ENCODE measurements around the gene PIAS4.
A peak's percentile ranks its signal among the peaks of the same experiment; 100 is the strongest.
"Not testable (repeated sequence)": the region's sequence is repeated elsewhere in the genome, so short reads cannot be mapped to it uniquely, and the experiment has no call there.

The PIAS4 gene, protein sequence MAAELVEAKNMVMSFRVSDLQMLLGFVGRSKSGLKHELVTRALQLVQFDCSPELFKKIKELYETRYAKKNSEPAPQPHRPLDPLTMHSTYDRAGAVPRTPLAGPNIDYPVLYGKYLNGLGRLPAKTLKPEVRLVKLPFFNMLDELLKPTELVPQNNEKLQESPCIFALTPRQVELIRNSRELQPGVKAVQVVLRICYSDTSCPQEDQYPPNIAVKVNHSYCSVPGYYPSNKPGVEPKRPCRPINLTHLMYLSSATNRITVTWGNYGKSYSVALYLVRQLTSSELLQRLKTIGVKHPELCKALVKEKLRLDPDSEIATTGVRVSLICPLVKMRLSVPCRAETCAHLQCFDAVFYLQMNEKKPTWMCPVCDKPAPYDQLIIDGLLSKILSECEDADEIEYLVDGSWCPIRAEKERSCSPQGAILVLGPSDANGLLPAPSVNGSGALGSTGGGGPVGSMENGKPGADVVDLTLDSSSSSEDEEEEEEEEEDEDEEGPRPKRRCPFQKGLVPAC

DNA sequence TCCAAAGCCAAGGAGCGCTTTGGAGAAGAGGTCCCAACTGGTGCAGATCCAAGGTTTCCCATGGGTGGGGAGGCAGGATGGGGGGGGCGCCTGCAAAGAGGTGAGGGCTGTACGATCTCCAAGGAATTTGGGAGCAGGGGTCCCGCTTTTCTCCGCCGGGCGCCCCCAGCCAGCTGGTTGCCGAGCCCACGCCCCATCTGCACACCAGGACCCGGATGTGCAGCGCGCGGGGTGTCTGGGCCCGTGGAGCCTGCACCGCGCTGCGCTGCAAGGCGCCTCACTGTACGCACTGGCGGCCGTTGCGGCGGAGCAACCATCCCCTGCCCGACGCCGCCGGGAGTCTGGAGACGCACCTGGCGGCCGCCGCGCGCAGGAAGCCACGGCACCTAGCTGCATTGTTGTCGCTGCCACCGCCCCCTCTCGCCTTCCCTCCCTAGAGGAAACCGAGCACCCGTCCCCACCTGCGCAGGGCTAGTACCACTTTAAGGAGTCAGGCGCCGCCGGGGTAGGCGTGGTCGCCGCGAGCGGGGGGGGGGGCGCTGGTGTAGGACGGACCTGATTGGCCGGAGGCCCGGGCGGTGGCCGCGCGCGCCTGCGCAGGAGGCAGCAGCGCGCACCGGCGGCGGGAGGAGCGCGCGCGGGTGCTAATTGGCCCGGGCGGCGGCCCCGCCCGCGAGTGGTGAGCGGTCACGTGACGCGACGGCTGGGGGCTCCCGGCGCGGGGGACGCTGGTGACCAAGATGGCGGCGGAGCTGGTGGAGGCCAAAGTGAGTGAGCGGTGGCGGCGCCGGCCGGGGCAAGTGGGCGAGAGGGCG is at the start of gene PIAS4:
TSS of gene PIAS4 (plus strand) at position 716 of the 815 bp plus-strand sequence. CDS start at position 741, 25 bp downstream.
- DNase-seq: peak; percentile 96

DNA sequence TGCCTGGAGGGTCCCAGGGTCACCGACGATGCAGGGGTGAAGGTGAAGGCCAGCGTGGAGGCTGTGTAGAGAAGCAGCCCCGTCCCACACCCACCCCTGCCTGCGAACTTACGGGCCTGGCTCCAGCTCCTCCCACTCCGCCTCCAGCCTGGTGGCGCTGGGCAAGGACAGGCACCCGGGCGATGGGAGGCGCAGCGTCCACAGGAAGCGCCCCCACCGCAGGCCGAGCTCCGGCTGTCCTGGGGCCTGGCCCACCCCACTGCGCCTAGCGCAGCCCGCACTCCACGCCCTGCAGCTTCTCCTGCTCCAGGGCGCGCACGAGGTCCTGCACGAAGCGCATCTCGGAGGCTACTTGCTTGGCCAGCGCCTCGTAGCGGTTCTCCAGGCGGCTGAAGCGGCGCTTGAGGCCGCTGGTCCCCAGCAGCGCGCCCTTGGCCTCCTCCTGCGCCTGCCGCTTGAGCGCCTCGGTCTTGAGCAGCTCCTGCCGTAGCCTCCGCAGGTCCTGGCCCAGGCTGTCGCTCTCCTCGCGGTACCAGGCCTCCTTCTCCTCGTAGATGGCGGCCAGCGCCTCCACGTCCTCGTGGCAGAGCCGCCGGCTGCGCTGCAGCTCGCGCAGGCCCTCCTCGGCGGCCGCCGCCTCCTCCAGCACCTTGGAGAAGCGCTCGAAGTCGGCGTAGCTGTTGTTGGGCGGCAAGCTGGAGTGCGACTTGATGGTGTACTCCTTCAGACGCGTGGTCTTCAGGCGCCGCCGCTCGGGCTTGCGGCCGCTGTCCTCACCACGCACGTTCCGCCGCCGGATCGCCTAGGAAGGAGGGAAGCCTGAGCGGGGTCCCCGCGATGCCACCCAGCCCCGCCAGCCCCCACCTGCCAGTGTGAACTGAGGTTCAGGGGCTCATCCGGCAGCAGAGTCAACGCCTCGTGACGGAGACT is 48.4 kb upstream of the PIAS4 start:
- no peak for DNase-seq

DNA sequence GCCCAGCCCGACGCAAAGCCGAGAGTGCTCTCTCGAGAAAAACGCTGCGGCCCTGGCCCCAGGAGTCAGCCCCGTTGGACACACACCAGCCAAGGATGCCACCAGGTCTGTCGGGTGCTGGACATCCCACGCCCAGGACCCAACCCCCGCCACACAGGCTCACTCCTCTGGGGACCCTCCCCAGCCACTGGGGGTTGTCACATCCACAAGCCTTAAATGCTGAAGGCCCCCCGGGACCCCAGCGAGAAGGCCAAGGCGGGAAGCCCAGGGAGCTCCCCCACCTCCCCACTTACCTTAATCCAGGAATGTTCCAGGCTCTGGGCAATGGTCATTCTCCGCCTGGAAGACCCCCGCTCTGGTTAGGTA is 47.8 kb upstream of the PIAS4 start:
- no peak for DNase-seq

DNA sequence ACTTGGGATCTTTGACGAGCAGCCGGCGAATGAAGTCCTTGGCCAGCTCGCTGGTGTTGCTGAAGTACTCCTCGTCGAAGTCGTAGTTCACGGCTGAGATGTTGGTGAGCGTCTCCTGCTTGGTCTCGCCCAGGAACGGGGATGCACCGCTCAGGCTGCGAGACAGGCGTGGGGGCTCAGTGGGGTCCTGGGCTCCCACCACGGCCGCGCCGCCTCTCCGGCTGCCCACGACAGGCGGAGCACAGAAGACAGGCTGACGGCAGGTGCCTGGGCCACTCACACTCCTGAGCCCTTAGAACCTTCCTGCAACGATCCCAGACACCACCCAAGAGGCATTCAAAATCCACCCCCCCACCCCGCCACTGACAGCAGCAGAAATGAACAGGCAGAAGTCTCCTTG is 46.5 kb upstream of the PIAS4 start:
- no peak for DNase-seq

DNA sequence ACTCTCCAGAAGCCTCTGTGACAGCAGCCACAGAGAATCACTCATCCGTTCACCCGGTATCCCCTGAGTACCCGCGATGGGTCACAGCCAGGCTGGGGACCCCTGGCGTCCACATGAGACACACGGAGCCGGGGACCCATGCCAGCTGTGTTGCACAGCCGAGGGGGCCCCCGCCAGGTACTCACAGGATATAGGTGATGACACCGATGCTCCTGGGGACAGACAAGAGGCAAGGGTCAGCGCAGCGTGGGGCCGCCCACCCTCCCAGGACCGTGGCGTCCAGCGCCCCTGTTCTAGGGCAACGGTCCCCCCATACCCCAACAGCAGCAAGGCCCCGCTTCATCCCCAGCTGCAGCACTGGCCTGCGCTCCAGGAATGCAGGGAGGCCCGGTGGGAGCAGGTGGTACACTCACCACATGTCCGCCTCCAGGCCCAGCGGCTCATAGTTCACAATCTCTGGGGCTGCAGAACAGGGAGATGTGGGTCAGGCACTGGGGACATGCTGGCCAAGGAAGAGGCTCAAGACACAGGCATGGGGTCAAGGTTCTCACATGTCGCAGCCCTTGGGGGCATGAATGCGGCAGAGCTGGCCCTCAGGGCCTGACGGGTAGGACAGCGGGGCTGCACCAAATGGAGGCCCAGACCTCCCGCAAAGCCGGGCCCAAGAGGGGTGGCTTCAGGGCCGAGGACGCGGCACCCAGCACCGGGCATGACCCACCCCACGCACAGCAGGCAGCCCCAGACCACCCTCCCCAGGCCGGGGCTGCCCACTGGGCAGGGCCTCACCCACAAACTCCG is 43.9 kb upstream of the PIAS4 start:
- DNase-seq: no peak

DNA sequence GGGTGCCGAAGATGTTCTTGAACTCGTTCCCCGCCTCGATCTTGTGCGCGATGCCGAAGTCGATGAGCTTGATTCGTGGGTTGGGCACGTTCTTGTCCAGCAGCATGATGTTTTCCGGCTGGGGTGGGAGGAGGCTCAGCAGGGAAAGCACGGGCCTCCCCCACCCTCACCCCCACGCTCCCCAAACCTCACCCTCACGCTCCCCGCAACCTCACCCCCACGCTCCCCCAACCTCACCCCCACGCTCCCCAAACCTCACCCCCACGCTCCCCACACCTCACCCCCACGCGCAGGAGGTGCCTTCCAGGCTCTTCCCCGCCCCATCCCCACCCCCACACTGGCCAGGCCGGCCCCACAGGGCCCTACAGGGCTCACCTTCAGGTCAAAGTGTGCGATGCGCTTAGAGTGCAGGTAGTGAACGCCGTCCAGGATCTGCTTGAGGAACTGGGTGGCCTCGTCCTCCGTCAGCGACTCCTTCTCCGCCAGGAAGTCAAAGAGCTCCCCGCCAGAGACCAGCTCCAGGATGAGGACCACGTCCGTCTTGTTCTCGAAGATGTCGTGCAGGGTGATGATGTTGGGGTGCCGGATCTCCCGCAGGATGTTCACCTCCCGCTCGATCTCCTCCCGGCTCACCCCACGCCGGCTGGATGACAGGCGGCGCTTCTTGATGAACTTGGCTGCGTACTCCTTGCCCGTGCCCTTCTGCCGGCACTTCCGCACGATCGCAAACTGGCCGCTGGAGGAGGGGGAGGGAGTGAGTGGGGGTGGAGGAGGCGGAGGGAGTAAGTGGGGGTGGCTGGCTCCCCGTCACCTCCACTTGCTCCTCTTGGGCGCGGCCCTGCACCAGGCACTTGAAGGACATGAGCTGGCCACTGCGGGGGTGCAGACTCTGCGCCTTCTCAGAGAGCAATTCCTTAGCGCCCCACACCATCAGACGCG is 43.0 kb upstream of the PIAS4 start:
- DNase-seq: no peak

DNA sequence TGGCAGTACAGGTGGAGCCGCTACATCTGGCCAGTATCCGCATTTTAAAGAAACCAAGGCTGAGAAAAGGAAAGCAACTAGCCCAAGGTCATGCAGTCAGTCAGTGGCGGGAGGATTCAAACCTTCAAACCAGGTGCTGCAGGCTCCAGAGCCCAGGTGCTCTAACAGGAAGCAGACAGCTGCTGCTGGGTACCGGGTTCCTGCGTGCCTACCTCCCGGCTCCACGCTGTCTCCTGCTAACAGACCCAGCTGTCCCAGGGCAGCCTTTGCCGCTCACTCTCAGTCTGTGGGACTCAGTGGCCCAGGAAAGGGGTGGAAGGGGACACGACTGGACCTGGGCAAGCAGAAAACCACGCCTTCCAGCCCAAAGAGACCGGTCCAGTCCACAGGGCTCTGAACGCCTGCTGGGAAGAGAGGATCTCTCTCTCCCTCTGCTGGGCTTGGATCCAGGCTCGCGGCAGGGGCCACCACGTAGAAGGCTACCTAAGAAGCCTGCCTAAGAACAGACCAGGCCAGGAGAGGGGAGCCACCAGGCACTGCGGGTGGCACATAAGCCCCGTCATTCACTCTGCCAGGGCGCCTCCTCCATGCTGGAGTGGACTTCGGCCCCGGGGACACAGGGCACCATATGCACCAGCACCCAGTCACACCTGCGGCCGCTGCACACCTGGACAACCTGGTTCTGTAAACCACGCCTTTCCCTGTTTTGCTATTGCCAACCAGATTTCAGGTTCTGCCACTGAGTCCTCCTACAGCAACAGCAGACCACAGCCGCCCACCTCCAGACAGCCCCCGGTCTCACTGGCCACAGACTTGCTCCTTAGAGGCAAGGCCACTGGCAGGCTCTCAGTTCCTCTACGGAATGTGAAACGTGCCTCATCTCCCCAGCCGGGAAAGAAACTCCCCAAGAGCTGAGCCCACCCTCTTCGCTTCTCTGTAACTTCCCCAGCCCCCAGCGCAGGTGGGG is 41.2 kb upstream of the PIAS4 start:
- no peak for DNase-seq

DNA sequence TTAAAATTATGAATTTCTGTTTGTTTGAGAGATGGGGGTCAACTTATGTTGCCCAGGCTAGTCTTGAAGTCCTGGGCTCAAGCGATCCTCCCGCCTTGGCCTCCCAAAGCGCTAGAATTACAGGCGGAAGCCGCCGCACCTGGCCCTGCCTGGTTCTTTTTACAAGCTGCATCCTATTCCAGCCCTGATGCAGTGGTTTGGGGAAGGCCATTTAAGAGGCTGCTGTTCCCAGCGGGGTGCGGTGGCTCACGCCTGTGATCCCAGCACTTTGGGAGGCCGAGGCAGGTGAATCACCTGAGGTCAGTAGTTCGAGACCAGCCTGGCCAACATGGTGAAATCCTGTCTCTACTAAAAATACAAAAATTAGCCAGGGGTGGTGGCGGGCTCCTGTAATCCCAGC is 39.6 kb upstream of the PIAS4 start:
- not testable (repeated sequence) for DNase-seq

DNA sequence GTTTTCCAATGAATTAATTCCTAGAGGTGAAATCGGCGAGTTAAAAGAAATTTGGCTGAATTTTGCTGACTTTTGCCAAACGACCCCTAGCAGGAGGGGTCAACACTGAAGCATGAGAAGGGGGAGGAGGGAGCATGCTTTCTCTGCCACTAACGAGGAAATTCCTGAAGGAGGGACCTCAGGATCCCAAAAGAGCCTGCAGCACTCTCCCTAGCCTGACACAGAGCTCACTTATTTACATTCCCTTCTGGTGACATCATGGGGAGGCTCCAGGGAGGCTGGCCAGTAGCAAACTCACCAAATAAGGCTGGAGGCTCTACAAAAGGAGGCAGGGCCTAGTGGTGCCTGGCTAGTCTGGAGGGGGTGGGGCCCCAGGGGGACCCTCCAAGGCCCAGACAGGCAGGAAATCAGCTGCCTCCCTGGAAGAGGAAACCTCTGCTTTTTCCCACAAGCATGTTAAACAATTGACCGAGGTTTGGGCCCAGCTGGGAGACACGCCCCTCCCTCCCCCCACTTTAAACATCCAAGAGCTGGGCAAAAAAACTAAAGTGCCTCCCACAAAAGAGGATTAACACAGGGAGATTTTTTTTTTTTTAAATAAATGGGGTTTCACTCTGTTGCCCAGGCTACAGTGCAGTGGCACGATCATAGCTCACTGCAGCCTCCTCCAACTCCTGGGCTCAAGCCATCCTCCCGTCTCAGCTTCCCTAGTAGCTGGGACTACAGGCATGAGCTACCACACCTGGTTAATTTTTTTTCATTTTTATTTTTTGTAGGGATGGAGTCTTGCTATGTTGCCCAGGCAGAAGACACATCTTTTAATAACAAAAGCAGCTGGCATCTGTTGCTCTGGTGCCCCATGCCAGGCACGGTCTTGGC is 38.7 kb upstream of the PIAS4 start:
- peak; percentile 100 for DNase-seq

DNA sequence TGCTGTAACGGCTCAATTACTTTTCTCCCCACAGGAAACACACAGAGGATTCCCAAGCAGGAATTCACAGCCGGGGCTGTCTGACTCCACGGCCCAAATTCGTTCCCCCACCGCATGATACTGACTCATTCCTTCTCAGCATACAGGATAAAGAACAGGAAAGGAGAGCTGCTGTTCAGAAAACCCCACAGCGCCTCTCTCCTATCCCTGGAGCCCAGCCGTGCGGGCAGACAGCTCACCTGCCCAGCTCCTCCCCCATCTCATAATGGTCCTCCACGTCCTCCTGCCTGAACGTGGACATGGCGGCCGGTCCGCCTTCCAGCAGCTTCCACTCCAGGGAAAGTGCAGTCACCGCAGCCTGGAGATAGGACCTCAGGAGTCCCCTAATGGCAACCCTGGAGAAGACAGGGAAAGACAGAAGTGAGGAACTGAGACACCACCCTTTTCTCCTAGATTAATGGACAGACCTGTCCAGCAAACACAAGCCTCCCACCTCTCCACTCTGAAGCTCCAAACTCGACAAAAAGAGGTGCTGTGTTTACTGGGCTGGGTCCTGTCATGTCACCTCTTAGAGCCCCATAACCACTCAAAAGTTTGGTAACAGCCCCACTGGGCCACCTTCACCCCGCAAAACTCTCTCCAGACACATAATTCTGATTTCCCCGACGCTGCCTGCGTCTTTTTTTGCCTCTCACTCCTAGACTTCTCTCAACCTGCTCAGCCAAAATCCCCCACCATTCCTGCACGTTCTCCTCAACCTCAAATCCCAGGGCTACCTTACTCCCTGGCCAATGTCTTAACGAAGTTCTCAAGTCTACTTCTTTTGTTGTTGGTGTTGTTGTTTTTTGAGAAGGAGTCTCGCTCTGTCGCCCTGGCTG is 37.9 kb upstream of the PIAS4 start:
- DNase-seq: peak; percentile 92

DNA sequence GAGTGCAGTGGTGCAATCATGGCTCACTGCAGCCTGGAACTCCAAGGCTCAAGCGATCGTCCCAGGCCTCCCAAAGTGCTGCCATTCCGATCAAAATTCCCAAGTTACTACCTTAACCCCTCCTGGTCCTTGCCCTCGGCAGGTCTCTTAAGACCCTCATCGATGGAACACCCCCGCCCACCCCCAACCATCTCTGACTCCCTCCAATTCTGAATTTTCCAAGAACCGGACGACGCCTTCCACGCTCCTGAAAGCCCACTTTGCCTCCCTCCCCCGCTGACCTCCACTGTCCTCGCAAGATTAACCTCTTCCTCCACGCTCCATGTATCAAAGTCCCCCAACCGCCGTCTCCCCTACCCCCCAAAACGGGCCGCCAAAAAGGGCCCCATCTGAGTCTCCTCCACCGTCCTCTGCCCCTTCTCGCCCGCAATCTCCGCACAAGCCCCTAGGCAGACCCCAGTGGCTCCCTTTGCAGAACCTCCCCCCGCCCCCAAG is 37.2 kb upstream of the PIAS4 start:
- DNase-seq: no peak

DNA sequence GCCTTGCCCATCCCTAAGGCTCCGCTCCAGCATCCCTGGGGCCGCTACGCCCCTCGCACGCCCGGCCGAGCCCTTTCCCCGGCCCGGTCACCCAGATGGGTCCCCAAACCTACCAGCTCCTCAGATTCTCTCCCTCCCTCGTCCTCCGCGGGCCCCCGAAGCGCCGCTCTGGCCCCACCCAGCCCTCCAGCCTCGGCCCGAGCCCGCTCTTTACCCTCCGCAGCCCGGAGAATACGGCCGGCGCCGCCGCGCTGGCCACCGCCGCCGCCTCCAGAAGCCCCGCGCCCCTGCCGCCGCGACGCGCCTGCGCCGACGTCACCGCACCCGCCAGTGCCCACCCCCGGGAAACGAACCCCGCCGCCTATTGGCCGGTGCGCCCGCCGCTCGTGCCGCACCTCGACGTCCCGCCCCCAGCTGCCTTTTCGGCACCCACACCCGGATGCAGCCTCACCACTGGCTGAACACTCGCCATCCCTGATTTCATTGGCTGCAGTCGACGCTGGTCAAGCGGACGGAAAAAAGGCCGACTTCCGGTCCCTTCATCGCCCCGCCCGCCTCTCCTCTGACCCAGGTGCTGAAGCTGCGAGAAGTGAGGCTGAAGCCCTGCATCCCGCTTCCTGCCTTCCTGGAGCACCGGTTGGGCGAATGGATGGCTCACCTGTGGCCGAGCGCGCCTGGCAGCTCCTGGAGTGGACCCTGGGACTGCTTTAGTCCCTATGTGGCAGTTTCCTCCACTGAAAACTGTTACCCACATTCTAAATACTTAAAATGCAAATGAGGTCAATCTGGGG is 36.5 kb upstream of the PIAS4 start, which contains the start of gene DAPK3:
TSS of gene DAPK3 (minus strand) at position 292 of the 791 bp plus-strand sequence. CDS start 1,364 bp downstream, outside the sequence.
- DNase-seq: peak; percentile 98

DNA sequence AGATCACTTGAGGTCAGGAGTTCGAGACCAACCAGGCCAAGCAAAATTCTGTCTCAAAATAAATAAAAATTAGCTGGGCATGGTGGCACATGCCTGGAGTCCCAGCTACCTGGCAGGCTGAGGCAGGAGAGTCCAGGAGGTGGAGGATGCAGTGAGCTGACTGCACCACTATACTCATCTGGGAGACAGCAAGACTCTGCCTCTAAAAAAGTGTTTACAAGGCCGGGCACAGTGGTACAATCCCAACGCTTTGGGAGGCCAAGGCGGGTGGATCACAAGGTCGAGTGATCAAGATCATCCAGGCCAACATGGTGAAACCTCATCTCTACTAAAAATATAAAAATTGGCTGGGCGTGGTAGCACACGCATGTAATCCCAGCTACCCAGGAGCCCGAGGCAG is 32.4 kb upstream of the PIAS4 start:
- DNase-seq: no peak

DNA sequence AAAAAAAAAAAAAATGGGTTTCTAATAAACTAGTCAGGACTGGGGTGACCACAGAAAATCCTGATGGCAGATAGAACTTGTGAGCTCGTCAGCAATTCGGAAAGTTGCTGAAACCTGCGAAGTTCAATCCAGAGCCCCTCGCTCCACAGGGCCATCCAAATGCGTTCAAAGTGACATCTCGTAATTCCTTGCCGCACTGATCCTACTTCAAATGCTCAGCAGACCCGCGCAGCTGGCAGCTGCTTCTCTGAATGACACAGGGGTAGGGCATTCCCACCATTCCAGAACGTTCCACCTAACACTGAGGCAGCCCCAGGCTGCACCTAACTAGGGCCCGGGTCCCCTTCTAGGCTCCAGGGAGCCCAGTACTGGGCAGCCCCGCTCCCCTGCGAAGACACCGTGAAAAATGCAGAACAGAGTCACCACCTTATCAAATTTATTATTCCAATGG is 31.9 kb upstream of the PIAS4 start:
- DNase-seq: peak; percentile 36

DNA sequence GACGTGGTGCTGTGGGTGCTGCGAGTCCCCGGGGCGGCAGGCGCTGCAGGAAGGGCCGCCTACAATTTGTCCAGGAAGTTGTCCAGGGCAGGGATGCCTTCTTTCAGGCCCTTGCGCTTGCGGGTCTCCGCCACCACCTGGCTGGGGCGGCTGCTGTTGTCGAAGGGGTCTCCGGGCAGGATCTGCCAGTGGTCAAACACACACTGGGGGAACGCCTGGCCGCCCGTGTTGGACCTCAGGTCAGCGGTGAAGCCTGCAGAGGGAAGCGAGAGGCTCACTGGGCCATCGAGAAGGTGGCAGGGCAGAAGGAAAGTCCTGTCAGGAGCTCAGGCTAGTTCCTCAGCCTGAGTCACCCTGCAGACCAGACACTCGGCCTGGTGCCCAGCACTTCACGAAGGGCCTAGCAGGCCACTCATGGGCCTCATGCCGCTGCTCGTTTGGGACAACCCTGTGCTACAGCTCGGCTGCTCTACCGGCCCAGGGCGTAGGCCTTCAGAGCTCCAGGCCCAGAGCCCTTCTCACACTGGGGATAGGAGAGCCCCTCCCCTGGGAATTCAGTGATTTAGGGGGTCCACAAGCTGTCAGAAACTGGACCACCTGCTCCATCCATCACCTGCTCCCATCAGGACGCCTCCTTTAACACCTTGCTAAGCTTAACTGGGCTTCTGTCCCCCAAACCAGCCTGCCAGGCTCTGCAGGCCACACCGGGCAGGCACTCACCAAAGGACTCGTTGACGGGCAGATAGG is 30.9 kb upstream of the PIAS4 start:
- no peak for DNase-seq
